GM06990 (cell line): ENCODE data around the gene MDK.

ENCODE experiments used
- DNase-seq: peaks from one replicate; pipeline ENCODE4 v3.0.0-alpha.2; 2011; ENCODE audit not compliant: insufficient read length; ENCODE audit errors: extremely low read depth
- H3K27me3 ChIP-seq: replicated peaks from 2 replicates; pipeline ENCODE4 v1.6.0; 2011; ENCODE audit warnings: low read length; ENCODE audit not compliant: control insufficient read depth, insufficient read depth
- H3K36me3 ChIP-seq: 2 replicates; pipeline ENCODE4 v1.5.1; 2011; ENCODE audit warnings: low read length; ENCODE audit not compliant: control insufficient read depth, insufficient read depth
- H3K4me3 ChIP-seq: replicated peaks from 2 replicates; pipeline ENCODE4 v1.5.1; 2011; ENCODE audit warnings: low read depth, mild to moderate bottlenecking, control low read depth, low read length
- CTCF ChIP-seq: IDR thresholded peaks from 2 replicates; pipeline ENCODE4 v1.5.1; 2011; ENCODE audit warnings: low read length, control low read depth, mild to moderate bottlenecking, inconsistent platforms; ENCODE audit not compliant: insufficient read depth, poor library complexity, severe bottlenecking

Gene MDK

GRCh38 chr11:46431211-46431610, 49.7 kb downstream of the MDK start:
- Histone ChIP-seq H3K4me3 (no peak overlapping the region), H3K27me3 (no peaks in the 10 kb centered on the region), H3K36me3 (peaks cover 16% of the 10 kb centered on the region)
- no peak for DNase-seq
- no peak for TF ChIP-seq CTCF
